Activated CD4-positive, alpha-beta T cell treated with anti-CD3 and anti-CD28 coated beads, Interleukin-2, amount 50 U/mL, for 24 hours (primary cell): ENCODE measurements around the gene ALPG.
"Not testable (repeated sequence)": the region's sequence is repeated elsewhere in the genome, so short reads cannot be mapped to it uniquely, and the experiment has no call there.

Source experiments
- DNase-seq, 2 donors: peaks; one replicate each; pipeline ENCODE4 v3.0.0-alpha.2; 2020; ENCODE audit warnings: low read depth in 1 of 2, low spot score in 1 of 2

ALPG gene

DNA sequence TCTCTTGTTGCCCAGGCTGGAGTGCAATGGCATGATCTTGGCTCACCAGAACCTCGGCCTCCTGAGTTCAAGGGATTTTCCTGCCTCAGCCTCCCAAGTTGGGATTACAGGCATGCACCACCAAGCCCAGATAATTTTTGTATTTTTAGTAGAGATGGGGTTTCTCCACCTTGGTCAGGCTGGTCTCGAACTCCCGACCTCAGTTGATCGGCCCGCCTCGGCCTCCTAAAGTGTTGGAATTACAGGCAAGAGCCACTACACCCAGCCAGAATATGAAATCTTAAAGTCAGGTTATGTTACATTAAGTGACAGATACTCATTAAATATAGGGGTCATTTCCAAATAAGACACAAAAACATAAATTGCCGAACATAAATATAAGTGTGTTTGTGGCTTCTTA, 12.2 kb upstream of the ALPG start:
- DNase-seq: not testable (repeated sequence)

DNA sequence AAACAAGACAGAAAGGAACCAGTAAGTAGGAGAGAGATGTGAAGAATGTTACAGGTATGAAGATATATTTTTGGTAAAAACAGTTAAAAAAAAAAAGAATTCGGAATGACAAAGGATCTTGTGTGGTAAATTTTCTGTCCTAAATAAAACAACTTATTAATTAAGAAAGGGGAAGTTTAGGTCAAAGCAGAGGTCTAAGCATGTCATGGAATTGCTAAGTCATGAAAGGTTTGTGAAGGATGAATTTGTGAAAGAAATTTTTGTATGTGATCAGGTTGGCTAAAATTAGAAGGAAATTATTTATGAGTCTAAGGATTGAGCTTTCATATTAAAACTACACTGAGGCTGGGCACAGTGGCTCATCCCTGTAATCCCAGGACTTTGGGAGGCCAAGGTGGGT, 11.1 kb upstream of the ALPG start:
- no peak for DNase-seq

DNA sequence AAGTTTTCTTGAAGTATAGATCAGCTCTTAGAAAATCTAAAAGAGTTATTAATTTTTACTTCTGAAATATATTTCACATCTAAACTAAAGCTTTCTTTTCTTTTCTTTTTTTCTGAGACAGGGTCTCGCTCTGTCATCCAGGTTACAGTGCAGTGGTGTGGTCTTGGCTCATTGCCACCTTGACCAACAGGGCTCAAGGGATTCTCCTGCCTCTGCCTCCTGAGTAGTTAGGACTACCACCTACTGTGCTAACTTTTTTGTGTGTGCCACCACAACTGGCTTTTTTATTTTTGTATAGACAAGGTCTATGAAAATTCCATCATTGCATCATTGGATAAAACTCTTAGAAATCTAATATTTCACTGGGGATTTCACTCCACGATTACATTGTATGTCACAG, 10.0 kb upstream of the ALPG start:
- no peak for DNase-seq

GRCh38 chr2:232398293-232399034, 8.2 kb upstream of the ALPG start:
- DNase-seq: no peak

DNA sequence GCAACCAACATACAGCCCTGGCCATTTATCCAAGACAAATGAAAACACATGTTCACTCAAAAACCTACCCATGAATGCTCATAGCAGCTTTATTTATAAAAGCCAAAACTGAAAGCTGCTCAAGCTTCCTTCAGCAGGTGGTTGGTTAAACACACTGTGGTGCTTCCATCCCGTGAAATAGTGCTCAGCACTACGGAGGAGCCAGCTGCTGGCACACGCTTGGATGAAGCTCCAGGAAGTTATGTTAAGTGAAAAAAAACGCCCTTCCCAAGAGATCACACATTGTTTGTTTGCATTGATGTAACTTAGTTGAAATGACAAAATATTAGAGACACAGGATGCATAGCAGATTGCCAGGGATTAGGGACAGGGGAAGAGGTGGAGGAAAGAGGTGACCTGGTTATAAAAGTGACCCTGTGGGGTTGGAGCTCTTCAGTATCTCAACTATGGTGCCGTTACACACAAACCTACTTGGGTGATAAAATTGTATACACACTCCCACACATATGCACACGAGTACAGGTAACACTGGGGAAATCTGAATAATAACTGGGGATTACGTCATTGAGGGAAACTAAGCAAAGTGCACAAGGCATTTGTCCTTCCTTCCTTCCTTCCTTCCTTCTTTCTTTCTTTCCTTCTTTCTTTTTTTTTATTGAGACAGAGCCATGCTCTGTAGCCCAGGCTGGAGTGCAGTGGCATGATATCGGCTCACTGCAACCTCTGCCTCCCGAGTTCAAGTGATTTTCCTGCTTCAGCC, 6.2 kb upstream of the ALPG start:
- no peak for DNase-seq

GRCh38 chr2:232402518-232402917, 4.1 kb upstream of the ALPG start:
- DNase-seq: no peak

- DNase-seq: no peak
These were observed 617 bp upstream of the ALPG start for GRCh38 chr2:232405943-232406510.

DNA sequence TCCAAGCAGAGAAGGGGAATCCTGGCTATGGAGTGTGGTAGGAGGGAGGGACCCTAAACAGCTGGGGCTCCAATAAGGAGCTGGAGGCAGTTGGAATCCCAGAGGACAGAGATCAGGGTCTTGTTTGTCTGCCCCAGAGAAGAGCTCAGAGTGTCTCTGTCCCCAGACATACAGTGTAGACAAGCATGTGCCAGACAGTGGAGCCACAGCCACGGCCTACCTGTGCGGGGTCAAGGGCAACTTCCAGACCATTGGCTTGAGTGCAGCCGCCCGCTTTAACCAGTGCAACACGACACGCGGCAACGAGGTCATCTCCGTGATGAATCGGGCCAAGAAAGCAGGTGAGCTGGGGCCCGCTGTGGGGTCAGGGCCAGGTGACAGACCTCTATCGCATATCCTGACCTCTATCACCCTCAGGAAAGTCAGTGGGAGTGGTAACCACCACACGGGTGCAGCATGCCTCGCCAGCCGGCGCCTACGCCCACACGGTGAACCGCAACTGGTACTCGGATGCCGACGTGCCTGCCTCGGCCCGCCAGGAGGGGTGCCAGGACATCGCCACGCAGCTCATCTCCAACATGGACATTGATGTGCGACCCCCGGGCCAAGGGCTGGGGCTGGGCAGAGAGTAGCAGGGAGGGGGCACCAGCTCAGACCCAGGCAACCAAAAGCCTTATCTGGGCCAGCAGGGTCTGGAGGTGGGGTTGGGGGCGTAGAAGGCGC, 945 bp downstream of the ALPG start:
- not testable (repeated sequence) for DNase-seq

GRCh38 chr2:232408269-232408668, 1.6 kb downstream of the ALPG start:
- not testable (repeated sequence) for DNase-seq

- DNase-seq: not testable (repeated sequence)
These were observed 3.0 kb downstream of the ALPG start for GRCh38 chr2:232409617-232410016.

DNA sequence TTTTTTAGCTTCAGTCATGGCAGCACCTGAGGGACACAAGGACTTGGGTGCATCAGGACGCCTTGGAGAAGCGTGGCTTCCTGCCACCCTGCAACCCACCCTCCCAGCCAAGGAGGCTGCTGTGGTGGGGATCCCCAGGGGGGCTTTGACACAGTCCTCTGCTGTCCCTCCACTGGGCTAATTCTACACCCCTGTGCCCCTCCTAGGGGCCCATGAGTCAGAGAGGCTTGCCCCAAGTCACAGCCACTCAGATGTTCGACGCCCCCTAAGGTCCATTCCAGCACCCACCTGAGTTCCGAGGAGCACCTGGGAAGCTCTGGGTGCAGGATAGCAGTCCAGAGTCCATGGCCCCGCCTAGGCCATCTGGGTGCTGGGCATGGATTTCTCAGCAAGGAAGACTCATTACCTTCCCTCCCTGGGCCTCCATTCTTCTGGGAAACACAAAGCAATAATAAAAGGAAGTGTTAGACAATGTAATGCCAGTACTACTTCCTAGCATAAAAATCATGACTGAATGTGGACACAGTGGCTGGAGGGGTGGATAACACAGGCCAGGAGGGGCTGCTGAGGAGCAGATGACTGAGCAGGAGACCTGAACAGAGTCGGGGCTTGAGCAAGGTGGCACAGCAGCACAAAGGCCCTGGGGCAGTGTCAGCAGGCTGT, 3.7 kb downstream of the ALPG start:
- DNase-seq: no peak

DNA sequence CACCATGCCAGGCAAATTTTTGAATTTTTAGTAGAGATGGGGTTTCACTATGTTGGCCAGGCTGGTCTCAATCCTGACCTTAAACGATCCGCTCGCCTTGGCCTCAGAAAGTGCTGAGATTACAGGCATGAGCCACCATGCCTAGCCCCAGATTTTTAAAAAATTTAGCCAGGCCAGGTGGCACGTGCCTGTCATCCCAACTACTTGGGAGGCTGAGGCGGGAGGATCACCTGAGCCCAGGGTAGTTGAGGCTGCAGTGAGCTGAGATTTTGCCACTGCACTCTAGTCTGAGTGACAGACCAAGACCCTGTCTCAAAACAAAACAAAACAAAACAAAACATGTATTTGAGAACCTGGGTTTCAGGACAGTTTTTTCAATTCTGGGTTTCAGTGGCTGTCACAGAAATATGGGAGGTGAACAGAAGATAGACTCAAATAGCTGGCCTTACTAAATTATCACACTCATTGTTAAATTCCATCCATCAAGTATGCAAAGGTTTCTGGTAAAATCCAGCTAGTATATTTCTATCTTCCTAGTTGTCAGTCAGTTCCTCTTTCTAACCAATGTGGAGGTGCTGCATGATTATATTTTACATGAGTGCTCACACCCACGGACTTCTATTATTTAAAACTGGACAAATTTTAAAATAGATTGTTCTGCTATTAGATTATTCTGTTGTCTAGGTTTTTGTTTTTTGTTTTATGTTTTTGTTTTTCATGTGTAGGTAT, 5.4 kb downstream of the ALPG start:
- DNase-seq: no peak

GRCh38 chr2:232412986-232413385, 6.3 kb downstream of the ALPG start:
- DNase-seq: no peak

DNA sequence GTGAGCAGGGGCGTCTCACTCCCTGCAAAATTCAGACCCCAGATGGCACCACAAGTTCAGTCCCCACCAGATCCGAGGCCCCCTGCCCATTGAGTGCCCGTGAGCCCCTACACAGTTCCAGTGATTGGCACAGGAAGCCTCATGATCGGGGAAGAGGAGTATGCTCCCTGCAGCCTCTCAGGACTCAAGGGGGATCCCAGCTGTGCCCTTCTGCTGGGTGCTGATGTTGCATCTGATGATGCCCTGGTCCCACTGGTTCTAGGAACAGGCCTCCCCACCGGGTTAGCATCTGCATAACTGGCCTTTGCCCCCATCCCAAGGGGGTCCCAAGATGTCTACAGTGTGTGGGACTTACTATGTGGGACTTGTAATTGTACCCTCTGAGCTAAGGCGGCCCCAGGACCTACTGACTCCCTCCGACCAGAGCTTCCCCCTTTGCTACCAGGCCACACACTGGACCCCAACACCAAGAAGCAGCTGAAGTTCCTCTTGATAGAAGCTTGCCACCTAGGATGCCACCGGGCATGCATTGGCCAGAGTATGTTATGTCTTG, 8.6 kb downstream of the ALPG start:
- DNase-seq: no peak

- no peak for DNase-seq
These were observed 9.3 kb downstream of the ALPG start for GRCh38 chr2:232415736-232416520.

GRCh38 chr2:232416521-232417470, 10.2 kb downstream of the ALPG start:
- no peak for DNase-seq

DNA sequence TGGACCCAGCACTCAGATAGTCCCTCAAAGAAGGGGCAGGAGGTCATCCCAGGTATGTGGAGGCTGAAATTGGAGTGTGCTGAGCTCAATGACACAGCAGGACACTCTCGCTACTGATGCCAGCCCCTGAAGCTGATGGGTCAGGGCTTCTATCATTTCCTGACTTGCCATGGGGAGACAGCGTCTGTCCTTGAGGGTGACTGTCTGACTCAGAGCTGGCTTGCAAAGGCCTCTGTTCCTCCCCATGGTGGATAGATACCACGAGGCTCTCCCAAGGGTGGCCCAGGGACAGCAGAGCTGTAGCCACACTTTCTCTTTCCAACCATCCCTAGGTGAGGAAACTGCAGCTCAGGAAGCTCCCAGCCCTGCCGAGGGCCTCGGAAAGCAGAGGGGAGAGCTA, 10.8 kb downstream of the ALPG start:
- no peak for DNase-seq

DNA sequence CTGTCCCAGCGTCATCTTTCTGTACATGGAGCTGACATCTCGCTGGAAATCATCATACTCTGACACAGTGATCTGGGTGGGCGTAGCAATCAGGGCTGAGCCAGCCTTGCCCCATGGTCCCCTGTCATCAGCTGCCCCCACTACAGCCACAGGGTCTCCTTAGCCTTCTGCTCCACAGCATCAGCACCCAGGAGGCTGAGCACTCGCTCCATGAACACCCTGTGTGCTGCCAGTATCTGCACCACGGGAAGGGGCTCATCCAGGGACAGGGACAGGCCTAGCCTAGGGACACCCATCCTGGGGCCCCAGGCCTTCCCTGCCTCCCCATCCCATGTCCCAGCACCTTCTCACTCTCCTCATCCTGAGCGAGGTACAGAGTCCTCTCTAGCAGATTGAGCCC, 11.4 kb downstream of the ALPG start:
- DNase-seq: no peak
